Activated CD4-positive, alpha-beta T cell treated with anti-CD3 and anti-CD28 coated beads, Interleukin-2, amount 10 ng/mL, durations not matched to agents 24 days and 14 days (primary cell): ENCODE data around the gene ARHGAP29. TPM values are rescaled to one million over a fixed set of nuclear protein-coding genes. Genes with fewer than 3 reads are reported as not detected.

ENCODE experiments used
- DNase-seq: peaks from one replicate; pipeline ENCODE4 v3.0.0; 2022
- H3K27ac Mint-ChIP-seq: one replicate; pipeline ENCODE4 v1.8.0; 2022; ENCODE audit warnings: mild to moderate bottlenecking, mixed read lengths
- H3K27me3 Mint-ChIP-seq: one replicate; pipeline ENCODE4 v1.8.0; 2022; ENCODE audit warnings: mixed read lengths
- H3K36me3 Mint-ChIP-seq: one replicate; pipeline ENCODE4 v1.8.0; 2022; ENCODE audit warnings: low read depth, mild to moderate bottlenecking, mixed read lengths
- H3K4me1 Mint-ChIP-seq: one replicate; pipeline ENCODE4 v1.8.0; 2021; ENCODE audit warnings: mixed read lengths
- H3K4me3 Mint-ChIP-seq: one replicate; pipeline ENCODE4 v1.8.0; 2022; ENCODE audit warnings: mild to moderate bottlenecking, moderate library complexity, mixed read lengths
- H3K9me3 Mint-ChIP-seq: one replicate; pipeline ENCODE4 v1.8.0; 2021; ENCODE audit warnings: mixed read lengths
- intact Hi-C: fragments of 100-400 bp; cut with micrococcal nuclease; formaldehyde crosslinking; loops from one replicate; pipeline ENCODE4 v1.15.1; 2023
- total RNA-seq: library from RNA; stranded (reverse); gene quantifications from 2 replicates; pipeline ENCODE4 v1.2.3, GENCODE V29; 2022

ARHGAP29 gene
- total RNA-seq, 1 donor from 2014 or later, result not detected

GRCh38 chr1:94273111-94273510 is 35.7 kb upstream of the ARHGAP29 start:
- no peaks in the 10 kb centered on the region for H3K9me3 Mint-ChIP-seq
- H3K27ac Mint-ChIP-seq, result no peak overlapping the region
- H3K36me3 Mint-ChIP-seq, result no peaks in the 10 kb centered on the region
- no peaks in the 10 kb centered on the region for H3K4me1 Mint-ChIP-seq
- H3K27me3 Mint-ChIP-seq, result peaks cover 7% of the 10 kb centered on the region
- no peak for DNase-seq
- no peak overlapping the region for H3K4me3 Mint-ChIP-seq
- intact Hi-C loops, result no loop called here

DNA sequence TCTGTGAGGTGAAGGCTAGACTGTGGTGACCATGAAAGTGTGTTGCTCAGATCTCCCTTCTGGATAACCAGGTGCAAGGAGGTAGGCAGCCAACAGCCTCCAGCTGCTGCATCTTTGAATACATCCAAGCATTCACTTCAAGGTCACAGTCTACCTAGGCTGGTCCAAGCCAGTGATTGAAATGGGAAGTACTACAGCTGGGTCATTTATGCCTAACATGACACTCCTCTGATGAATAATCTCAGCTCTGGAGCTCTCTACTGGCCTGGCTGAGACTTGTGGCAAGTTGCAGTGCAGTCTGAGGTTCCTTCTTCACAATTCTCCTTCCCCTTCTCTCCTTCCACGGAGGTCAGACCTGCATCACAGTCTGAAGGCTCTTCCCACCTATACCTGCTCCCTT is 35.0 kb upstream of the ARHGAP29 start:
- intact Hi-C loops, result no loop called here
- Mint-ChIP-seq H3K36me3 (no peaks in the 10 kb centered on the region), H3K9me3 (no peaks in the 10 kb centered on the region), H3K27ac (no peak overlapping the region), H3K4me3 (no peak overlapping the region), H3K27me3 (peaks cover 8% of the 10 kb centered on the region), H3K4me1 (no peaks in the 10 kb centered on the region)
- no peak for DNase-seq

DNA sequence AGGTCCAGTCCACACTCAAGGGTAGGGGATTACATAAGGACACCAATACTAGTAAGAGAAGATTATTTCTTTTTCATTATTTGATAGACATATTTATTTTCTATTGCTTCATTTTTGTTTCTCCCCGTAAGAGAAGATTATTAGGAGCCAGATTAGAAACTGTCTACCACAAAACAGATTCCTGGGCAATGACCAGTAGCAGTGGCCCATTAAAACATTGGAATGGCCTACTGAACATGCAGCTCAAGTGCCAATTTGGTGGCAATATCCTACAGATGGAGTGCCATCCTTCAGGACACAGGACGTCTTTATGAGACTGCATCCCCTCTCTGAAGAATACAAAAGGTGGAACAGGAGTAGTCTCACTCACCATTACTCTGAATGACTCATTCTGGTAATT is 34.0 kb upstream of the ARHGAP29 start:
- no peak overlapping the region for H3K27ac Mint-ChIP-seq
- H3K36me3 Mint-ChIP-seq, result no peaks in the 10 kb centered on the region
- H3K27me3 Mint-ChIP-seq, result peaks cover 6% of the 10 kb centered on the region
- no peak overlapping the region for H3K4me3 Mint-ChIP-seq
- no peaks in the 10 kb centered on the region for H3K4me1 Mint-ChIP-seq
- no peak for DNase-seq
- H3K9me3 Mint-ChIP-seq, result no peaks in the 10 kb centered on the region
- intact Hi-C loops, result no loop called here

- H3K4me3 Mint-ChIP-seq, result no peak overlapping the region
- intact Hi-C loops, result no loop called here
These were observed 33.4 kb upstream of the ARHGAP29 start for GRCh38 chr1:94270801-94271203.

GRCh38 chr1:94269921-94270320 is 32.5 kb upstream of the ARHGAP29 start:
- no peak overlapping the region for H3K4me3 Mint-ChIP-seq
- H3K27ac Mint-ChIP-seq, result no peak overlapping the region
- H3K4me1 Mint-ChIP-seq, result no peaks in the 10 kb centered on the region
- no peaks in the 10 kb centered on the region for H3K36me3 Mint-ChIP-seq
- peaks cover 7% of the 10 kb centered on the region for H3K27me3 Mint-ChIP-seq
- DNase-seq, result no peak
- intact Hi-C loops, result no loop called here
- H3K9me3 Mint-ChIP-seq, result no peaks in the 10 kb centered on the region

More at GRCh38 chr1:94270801-94271203, 33.4 kb upstream of the ARHGAP29 start:
- H3K9me3 Mint-ChIP-seq, result no peaks in the 10 kb centered on the region
- no peaks in the 10 kb centered on the region for H3K4me1 Mint-ChIP-seq
- H3K27ac Mint-ChIP-seq, result no peak overlapping the region
- H3K27me3 Mint-ChIP-seq, result peaks cover 7% of the 10 kb centered on the region
- no peak for DNase-seq
- no peaks in the 10 kb centered on the region for H3K36me3 Mint-ChIP-seq

DNA sequence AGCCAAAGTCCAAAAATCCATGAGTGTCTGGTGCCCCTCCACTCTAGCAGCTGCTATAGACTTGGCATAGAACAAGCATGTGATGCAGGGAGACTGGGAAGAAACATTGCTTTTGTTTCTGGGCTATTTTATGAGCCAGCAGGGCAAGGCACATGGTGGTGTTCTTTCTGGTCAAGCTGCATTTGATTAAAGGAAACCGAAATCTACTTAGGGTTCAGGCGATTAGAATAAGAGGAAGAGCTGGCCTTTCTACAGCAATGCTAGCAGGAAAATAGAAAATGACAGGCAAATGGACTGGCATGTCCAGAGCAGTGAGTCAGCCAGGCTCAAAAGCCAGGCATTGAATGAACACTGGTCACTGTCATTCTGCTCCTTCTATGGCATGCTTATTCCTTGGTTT is 28.5 kb upstream of the ARHGAP29 start:
- Mint-ChIP-seq H3K27me3 (peaks cover 10% of the 10 kb centered on the region), H3K4me1 (no peaks in the 10 kb centered on the region), H3K9me3 (no peaks in the 10 kb centered on the region), H3K27ac (no peak overlapping the region), H3K36me3 (no peaks in the 10 kb centered on the region), H3K4me3 (no peak overlapping the region)
- no peak for DNase-seq
- intact Hi-C loops, result no loop called here

- DNase-seq, result no peak
- Mint-ChIP-seq H3K4me3 (no peak overlapping the region), H3K4me1 (no peaks in the 10 kb centered on the region), H3K36me3 (no peaks in the 10 kb centered on the region), H3K27ac (no peak overlapping the region), H3K27me3 (peaks cover 10% of the 10 kb centered on the region), H3K9me3 (no peaks in the 10 kb centered on the region)
- intact Hi-C loops, result no loop called here
These were observed 27.6 kb upstream of the ARHGAP29 start for GRCh38 chr1:94265011-94265422.

- no peaks in the 10 kb centered on the region for H3K36me3 Mint-ChIP-seq
- H3K27ac Mint-ChIP-seq, result no peak overlapping the region
- no peak for DNase-seq
- no peak overlapping the region for H3K4me3 Mint-ChIP-seq
- intact Hi-C loops, result no loop called here
- peaks cover 5% of the 10 kb centered on the region for H3K27me3 Mint-ChIP-seq
- no peaks in the 10 kb centered on the region for H3K9me3 Mint-ChIP-seq
- H3K4me1 Mint-ChIP-seq, result no peaks in the 10 kb centered on the region
These were observed 23.4 kb upstream of the ARHGAP29 start for GRCh38 chr1:94260635-94261387.

- Mint-ChIP-seq H3K4me3 (no peak overlapping the region), H3K36me3 (no peaks in the 10 kb centered on the region), H3K27me3 (peaks cover 12% of the 10 kb centered on the region), H3K4me1 (no peaks in the 10 kb centered on the region), H3K27ac (no peak overlapping the region), H3K9me3 (no peaks in the 10 kb centered on the region)
- intact Hi-C loops, result no loop called here
- DNase-seq, result no peak
These were observed 22.4 kb upstream of the ARHGAP29 start for GRCh38 chr1:94259635-94260289.

- H3K36me3 Mint-ChIP-seq, result no peaks in the 10 kb centered on the region
- no peaks in the 10 kb centered on the region for H3K4me1 Mint-ChIP-seq
- H3K27me3 Mint-ChIP-seq, result peaks cover 19% of the 10 kb centered on the region
- H3K9me3 Mint-ChIP-seq, result no peaks in the 10 kb centered on the region
- no peak overlapping the region for H3K4me3 Mint-ChIP-seq
- intact Hi-C loops, result no loop called here
- no peak overlapping the region for H3K27ac Mint-ChIP-seq
- no peak for DNase-seq
These were observed 21.5 kb upstream of the ARHGAP29 start for GRCh38 chr1:94258873-94259331.

DNA sequence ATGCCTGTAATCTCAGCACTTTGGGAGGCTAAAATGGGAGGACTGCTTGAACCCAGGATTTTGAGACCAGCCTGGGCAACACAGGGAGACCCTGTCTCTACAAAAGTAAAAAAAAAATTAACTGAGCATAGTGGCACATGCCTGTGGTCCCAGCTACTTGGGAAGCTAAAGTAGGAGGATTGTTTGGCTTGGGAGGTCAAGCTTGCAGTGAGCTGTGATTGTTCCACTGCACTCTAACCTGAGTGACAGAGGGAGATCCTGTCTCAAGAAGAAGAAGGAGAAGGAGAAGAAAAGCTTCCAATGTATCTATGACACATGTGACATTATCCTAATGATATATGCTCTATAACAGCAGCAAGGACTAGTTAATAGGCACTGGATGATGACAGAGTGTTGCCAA is 20.1 kb upstream of the ARHGAP29 start:
- no peak overlapping the region for H3K4me3 Mint-ChIP-seq
- H3K4me1 Mint-ChIP-seq, result no peaks in the 10 kb centered on the region
- no peaks in the 10 kb centered on the region for H3K9me3 Mint-ChIP-seq
- no peak for DNase-seq
- H3K27me3 Mint-ChIP-seq, result peaks cover 17% of the 10 kb centered on the region
- no peaks in the 10 kb centered on the region for H3K36me3 Mint-ChIP-seq
- intact Hi-C loops, result no loop called here
- no peak overlapping the region for H3K27ac Mint-ChIP-seq

GRCh38 chr1:94255476-94255875 is 18.1 kb upstream of the ARHGAP29 start:
- Mint-ChIP-seq H3K4me3 (no peak overlapping the region), H3K4me1 (no peaks in the 10 kb centered on the region), H3K9me3 (no peaks in the 10 kb centered on the region), H3K36me3 (no peaks in the 10 kb centered on the region), H3K27ac (no peak overlapping the region), H3K27me3 (peaks cover 19% of the 10 kb centered on the region)
- DNase-seq, result no peak
- intact Hi-C loops, result no loop called here

GRCh38 chr1:94254073-94254810 is 16.9 kb upstream of the ARHGAP29 start:
- Mint-ChIP-seq H3K9me3 (no peaks in the 10 kb centered on the region), H3K27me3 (peaks cover 25% of the 10 kb centered on the region), H3K4me3 (no peak overlapping the region), H3K4me1 (no peaks in the 10 kb centered on the region), H3K36me3 (no peaks in the 10 kb centered on the region), H3K27ac (no peak overlapping the region)
- DNase-seq, result no peak
- intact Hi-C loops, result no loop called here

- H3K27me3 Mint-ChIP-seq, result peaks cover 31% of the 10 kb centered on the region
- H3K27ac Mint-ChIP-seq, result no peak overlapping the region
- no peaks in the 10 kb centered on the region for H3K36me3 Mint-ChIP-seq
- H3K4me3 Mint-ChIP-seq, result no peak overlapping the region
- no peaks in the 10 kb centered on the region for H3K4me1 Mint-ChIP-seq
- DNase-seq, result no peak
- H3K9me3 Mint-ChIP-seq, result no peaks in the 10 kb centered on the region
- intact Hi-C loops, result no loop called here
These were observed 16.2 kb upstream of the ARHGAP29 start for GRCh38 chr1:94253456-94254017.
